ENCODE measurements around the gene VPS13D. TPM values are rescaled to one million over a fixed set of nuclear protein-coding genes. Genes with fewer than 3 reads are reported as not detected.

Gene VPS13D
- total RNA-seq, 1 experiment from 2014 or later, result 31.6 TPM

DNA sequence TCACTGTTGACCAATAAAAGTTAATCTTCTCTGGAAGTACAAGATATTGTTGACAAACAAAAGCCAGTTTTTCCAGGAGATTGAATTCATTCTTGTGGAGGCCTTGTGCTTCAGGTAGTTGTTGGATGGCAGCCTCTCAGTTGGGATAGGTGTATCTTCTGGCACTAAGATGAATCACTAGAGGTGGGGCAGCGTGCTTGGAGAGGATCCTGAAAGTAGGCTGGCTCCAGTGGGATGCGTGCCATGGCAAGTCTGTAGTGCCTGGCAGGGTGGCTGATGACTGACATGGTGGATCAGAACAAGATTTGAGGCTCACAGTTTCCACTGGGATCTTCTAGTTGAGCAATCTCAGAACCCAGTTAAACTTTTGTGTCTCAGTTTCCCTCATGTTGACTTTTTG is 2.4 kb downstream of the VPS13D start (continued):
- TF ChIP-seq, protein P1, sequence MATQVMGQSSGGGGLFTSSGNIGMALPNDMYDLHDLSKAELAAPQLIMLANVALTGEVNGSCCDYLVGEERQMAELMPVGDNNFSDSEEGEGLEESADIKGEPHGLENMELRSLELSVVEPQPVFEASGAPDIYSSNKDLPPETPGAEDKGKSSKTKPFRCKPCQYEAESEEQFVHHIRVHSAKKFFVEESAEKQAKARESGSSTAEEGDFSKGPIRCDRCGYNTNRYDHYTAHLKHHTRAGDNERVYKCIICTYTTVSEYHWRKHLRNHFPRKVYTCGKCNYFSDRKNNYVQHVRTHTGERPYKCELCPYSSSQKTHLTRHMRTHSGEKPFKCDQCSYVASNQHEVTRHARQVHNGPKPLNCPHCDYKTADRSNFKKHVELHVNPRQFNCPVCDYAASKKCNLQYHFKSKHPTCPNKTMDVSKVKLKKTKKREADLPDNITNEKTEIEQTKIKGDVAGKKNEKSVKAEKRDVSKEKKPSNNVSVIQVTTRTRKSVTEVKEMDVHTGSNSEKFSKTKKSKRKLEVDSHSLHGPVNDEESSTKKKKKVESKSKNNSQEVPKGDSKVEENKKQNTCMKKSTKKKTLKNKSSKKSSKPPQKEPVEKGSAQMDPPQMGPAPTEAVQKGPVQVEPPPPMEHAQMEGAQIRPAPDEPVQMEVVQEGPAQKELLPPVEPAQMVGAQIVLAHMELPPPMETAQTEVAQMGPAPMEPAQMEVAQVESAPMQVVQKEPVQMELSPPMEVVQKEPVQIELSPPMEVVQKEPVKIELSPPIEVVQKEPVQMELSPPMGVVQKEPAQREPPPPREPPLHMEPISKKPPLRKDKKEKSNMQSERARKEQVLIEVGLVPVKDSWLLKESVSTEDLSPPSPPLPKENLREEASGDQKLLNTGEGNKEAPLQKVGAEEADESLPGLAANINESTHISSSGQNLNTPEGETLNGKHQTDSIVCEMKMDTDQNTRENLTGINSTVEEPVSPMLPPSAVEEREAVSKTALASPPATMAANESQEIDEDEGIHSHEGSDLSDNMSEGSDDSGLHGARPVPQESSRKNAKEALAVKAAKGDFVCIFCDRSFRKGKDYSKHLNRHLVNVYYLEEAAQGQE (IDR thresholded peaks at IDR 0.05; ENCODE audit: low read depth), result no peak
- TF ChIP-seq ZFX (IDR thresholded peaks at IDR 0.05) (no peak), SP1 (IDR thresholded peaks at IDR 0.05; ENCODE audit: low read depth) (no peak), CBX3 (IDR thresholded peaks at IDR 0.05; ENCODE audit: low read depth) (peak; percentile 30; the same call in 1 of the 2 replicates), EGR1 (IDR thresholded peaks at IDR 0.05; ENCODE audit: low read depth) (no peak), POLR2A (IDR thresholded peaks at IDR 0.05; ENCODE audit: borderline replicate concordance, extremely low read depth, insufficient read depth, insufficient read length) (no peak), YY1 (IDR thresholded peaks at IDR 0.05; ENCODE audit: extremely low read depth, insufficient replicate concordance, low read depth, low read length) (peak; percentile 38), FOSL1 (IDR thresholded peaks at IDR 0.05; ENCODE audit: low read depth) (peak; percentile 31; the same call in 1 of the 2 replicates), SRF (IDR thresholded peaks at IDR 0.05; ENCODE audit: low read depth) (no peak), EZH2phosphoT487 (IDR thresholded peaks at IDR 0.05; ENCODE audit: borderline replicate concordance) (no peak), RAD21 (IDR thresholded peaks at IDR 0.05; ENCODE audit: low read depth) (no peak), POLR2AphosphoS5 (IDR thresholded peaks at IDR 0.05; ENCODE audit: low read depth, low read length) (peak; percentile 38; the same call in 1 of the 2 replicates), JUND (IDR thresholded peaks at IDR 0.05) (no peak), ZNF274 (IDR thresholded peaks at IDR 0.05; ENCODE audit: low read depth, low read length) (no peak)
- TF ChIP-seq, protein P2, sequence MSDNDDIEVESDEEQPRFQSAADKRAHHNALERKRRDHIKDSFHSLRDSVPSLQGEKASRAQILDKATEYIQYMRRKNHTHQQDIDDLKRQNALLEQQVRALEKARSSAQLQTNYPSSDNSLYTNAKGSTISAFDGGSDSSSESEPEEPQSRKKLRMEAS (IDR thresholded peaks at IDR 0.05), result peak; percentile 71; the same call in 1 of the 2 replicates

Measured in HCT116 (cell line).